ENCODE data around the gene PARP8. TPM values are rescaled to one million over a fixed set of nuclear protein-coding genes. Genes with fewer than 3 reads are reported as not detected.
"Not testable (repeated sequence)": the region's sequence is repeated elsewhere in the genome, so short reads cannot be mapped to it uniquely, and the experiment has no call there.

The PARP8 gene
- total RNA-seq, 3 donors from 2014 or later = 24.3 to 41.7 (median 26.2) TPM

- no peaks in the 10 kb centered on the region for H3K4me1 ChIP-seq
These were observed 6.2 kb downstream of the PARP8 start for GRCh38 chr5:50672663-50673062.

DNA sequence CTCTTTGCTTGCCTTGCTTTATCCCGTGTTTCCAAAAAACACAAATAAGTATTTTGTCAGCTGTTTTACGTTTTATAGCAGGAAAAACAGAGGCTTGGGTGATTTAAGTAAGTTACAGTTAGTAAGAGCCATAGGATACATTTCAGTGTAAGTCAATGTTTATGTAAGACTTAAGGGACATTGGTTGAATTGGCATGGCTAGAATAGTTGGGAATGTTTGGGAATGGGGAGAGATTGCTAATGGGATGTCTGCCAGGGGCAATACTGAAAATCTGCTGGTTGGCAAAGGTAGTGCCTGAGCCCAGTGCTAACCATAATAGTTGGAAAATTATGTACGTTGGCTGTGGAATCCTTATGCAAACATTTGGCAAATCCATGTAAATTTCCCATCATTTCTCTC lies 7.0 kb downstream of the PARP8 start:
- H3K27ac ChIP-seq; H3K4me3 ChIP-seq; DNase-seq (ENCODE audit: low spot score in 2 of 2); H3K27me3 ChIP-seq; H3K9me3 ChIP-seq; H3K36me3 ChIP-seq; intact Hi-C loops (cut with DNase I; ENCODE audit: low total_unique reads); H3K4me1 ChIP-seq: not testable (repeated sequence)

More at GRCh38 chr5:50672663-50673062, 6.2 kb downstream of the PARP8 start:
- intact Hi-C loops (cut with DNase I; ENCODE audit: low total_unique reads) = no loop called here
- H3K4me3 ChIP-seq = no peak overlapping the region
- no peak overlapping the region for H3K27ac ChIP-seq
- no peaks in the 10 kb centered on the region for H3K9me3 ChIP-seq
- TF ChIP-seq POLR2A (IDR thresholded peaks at IDR 0.05) (no peak), POLR2AphosphoS5 (IDR thresholded peaks at IDR 0.05) (no peak), CTCF (IDR thresholded peaks at IDR 0.05) (no peak)
- no peaks in the 10 kb centered on the region for H3K36me3 ChIP-seq
- no peaks in the 10 kb centered on the region for H3K27me3 ChIP-seq
- no peak for DNase-seq (ENCODE audit: low spot score in 2 of 2)

DNA sequence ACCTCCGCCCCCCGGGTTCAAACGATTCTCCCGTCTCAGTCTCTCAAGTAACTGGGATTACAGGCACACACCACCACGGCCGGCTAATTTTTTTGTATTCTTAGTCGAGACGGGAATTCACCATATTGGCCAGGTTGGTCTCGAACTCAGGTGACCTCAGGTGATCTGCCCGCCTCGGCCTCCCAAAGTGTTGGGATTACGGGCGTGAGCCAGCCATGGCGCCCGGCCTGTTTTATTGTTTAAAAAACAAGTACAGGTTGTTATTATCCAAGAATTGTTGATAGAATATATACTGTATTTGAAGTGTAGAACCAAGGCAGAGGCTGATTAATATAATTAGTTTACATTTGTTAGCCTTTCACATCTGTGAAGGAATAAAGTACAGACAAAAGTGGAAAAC lies 8.9 kb downstream of the PARP8 start:
- Histone ChIP-seq H3K9me3 (no peaks in the 10 kb centered on the region), H3K27me3 (no peaks in the 10 kb centered on the region), H3K4me1 (no peaks in the 10 kb centered on the region), H3K27ac (no peak overlapping the region), H3K4me3 (no peak overlapping the region), H3K36me3 (no peaks in the 10 kb centered on the region)
- intact Hi-C loops (cut with DNase I; ENCODE audit: low total_unique reads) = no loop called here
- TF ChIP-seq POLR2AphosphoS5 (IDR thresholded peaks at IDR 0.05) = no peak
- no peak for TF ChIP-seq CTCF (IDR thresholded peaks at IDR 0.05)
- TF ChIP-seq POLR2A (IDR thresholded peaks at IDR 0.05) = no peak
- DNase-seq (ENCODE audit: low spot score in 2 of 2) = no peak

DNA sequence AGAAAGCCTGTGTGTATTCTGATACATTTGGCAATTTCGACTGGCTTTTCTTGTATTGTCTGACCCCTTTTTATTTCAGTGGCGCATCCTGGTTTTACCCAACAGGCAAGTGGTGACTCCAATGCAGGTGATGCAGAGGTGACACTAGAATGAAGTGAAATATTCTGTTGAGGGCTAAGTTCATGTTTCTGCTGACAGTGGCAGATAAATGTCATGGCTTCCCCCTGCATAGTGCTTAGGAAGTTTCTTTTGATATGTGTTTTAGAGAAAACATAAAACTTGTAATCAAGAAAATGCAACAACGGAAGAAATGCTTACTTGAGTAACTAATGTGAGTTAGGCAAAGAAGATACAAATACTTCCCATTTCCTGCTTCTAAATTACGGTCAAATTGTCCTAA lies 13.1 kb downstream of the PARP8 start:
- not testable (repeated sequence) for H3K4me3 ChIP-seq

DNA sequence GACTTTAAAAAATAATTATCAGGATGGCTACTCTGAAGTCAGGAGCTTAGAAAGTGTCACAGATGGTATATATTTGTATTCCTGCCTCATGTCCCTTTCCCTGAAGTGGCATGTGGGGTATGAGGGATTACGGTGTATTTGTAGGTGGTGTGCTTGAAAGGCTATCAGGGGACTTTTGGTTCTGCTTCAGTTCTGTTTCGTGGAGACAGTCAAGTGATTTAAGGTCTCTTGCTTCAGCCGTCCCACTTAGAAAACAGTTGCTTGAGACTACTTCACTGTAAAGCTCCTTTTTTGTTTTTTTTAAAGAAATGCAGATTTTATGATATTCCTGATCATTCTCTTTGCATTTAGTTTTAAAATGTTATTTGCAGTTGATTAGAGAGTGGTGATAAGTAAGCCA lies 18.3 kb downstream of the PARP8 start:
- TF ChIP-seq POLR2AphosphoS5 (IDR thresholded peaks at IDR 0.05) (no peak), POLR2A (IDR thresholded peaks at IDR 0.05) (no peak), CTCF (IDR thresholded peaks at IDR 0.05) (no peak)
- no peaks in the 10 kb centered on the region for H3K27me3 ChIP-seq
- H3K4me1 ChIP-seq = no peaks in the 10 kb centered on the region
- H3K9me3 ChIP-seq = no peaks in the 10 kb centered on the region
- no peak overlapping the region for H3K4me3 ChIP-seq
- intact Hi-C loops (cut with DNase I; ENCODE audit: low total_unique reads) = no loop called here
- no peak overlapping the region for H3K27ac ChIP-seq
- H3K36me3 ChIP-seq = no peaks in the 10 kb centered on the region
- no peak for DNase-seq (ENCODE audit: low spot score in 2 of 2)

More for the DNA sequence above, 13.1 kb downstream of the PARP8 start:
- H3K9me3 ChIP-seq; H3K27ac ChIP-seq; DNase-seq (ENCODE audit: low spot score in 2 of 2); H3K36me3 ChIP-seq; intact Hi-C loops (cut with DNase I; ENCODE audit: low total_unique reads); H3K4me1 ChIP-seq; H3K27me3 ChIP-seq: not testable (repeated sequence)

DNA sequence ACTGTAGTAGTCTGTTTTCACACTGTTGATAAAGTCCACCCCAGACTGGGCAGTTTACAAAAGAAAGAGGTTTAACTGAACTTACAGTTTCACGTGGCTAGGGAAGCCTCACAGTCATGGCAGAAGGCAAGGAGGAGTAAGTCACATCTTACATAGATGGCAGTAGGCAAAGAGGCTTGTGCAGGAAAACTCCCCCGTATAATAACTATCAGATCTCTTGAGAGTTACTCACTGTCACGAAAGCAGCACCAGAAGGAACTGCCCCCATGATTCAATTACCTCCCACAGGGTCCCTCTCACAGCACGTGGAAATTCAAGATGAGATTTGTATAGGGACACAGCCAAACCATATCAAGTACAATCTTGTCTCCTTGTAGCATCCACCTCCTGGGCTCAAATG lies 21.1 kb downstream of the PARP8 start:
- no peak overlapping the region for H3K27ac ChIP-seq
- no peaks in the 10 kb centered on the region for H3K9me3 ChIP-seq
- DNase-seq (ENCODE audit: low spot score in 2 of 2) = no peak
- TF ChIP-seq CTCF (IDR thresholded peaks at IDR 0.05) = no peak
- TF ChIP-seq POLR2A (IDR thresholded peaks at IDR 0.05) = no peak
- no peak for TF ChIP-seq POLR2AphosphoS5 (IDR thresholded peaks at IDR 0.05)
- H3K4me1 ChIP-seq = no peaks in the 10 kb centered on the region
- intact Hi-C loops (cut with DNase I; ENCODE audit: low total_unique reads) = no loop called here
- H3K36me3 ChIP-seq = no peaks in the 10 kb centered on the region
- no peaks in the 10 kb centered on the region for H3K27me3 ChIP-seq
- H3K4me3 ChIP-seq = no peak overlapping the region
